ENCODE results near the gene ROBO4. TPM values are rescaled to one million over a fixed set of nuclear protein-coding genes. Genes with fewer than 3 reads are reported as not detected.

Gene ROBO4
- total and polyA plus RNA-seq, 4 experiments from 2014 or later = not detected

GRCh38 chr11:124835918-124836317 lies 61.7 kb downstream of the ROBO4 start:
- DNase-seq = no peak
- Histone ChIP-seq H3K9me3 (ENCODE audit: control insufficient read depth in 1 of 2, low read length in 2 of 2) (no peaks in the 10 kb centered on the region), H3K4me1 (ENCODE audit: insufficient read depth, low read length) (peaks cover 10% of the 10 kb centered on the region), H3K36me3 (ENCODE audit: insufficient read depth, low read length) (no peaks in the 10 kb centered on the region), H3K27me3 (ENCODE audit: insufficient read depth, low read length) (peaks cover 27% of the 10 kb centered on the region), H3K27ac (ENCODE audit: low read depth, low read length) (no peak overlapping the region), H3K4me3 (ENCODE audit: low read length in 2 of 2) (no peak overlapping the region)
- Mint-ChIP-seq H3K36me3 (no peaks in the 10 kb centered on the region), H3K4me1 (peaks cover 8 to 21% (median 14%) of the 10 kb centered on the region in 4 donors), H3K9me3 (no peaks in the 10 kb centered on the region), H3K4me3 (peak overlapping the region in 5 of 8 donors; percentile 65 to 82 (median 75)), H3K27ac (peak overlapping the region in 1 of 7 donors; percentile 13), H3K27me3 (peaks cover 32 to 58% of the 10 kb centered on the region in 2 donors)
- CTCF ChIA-PET (ENCODE audit: partially characterized antibody) = interaction anchor here (0.7 to 9.8 kb wide), 21 partner anchors 11 to 698 kb away, joined by 3 to 166 read pairs (median 5); partner anchors contain the start of genes MSANTD2, SIAE and SPA17
- intact Hi-C loops (cut with micrococcal nuclease) = loop anchor here (2.0 kb wide), 1 partner anchor 35 kb away; the partner anchor contains the start of gene MSANTD2
- POLR2A ChIA-PET (ENCODE audit: partially characterized antibody) = interaction anchor here (0.9 to 1.9 kb wide), 6 partner anchors 35 to 167 kb away, joined by 4 to 5 read pairs (median 5); partner anchors contain the start of gene MSANTD2

- H3K9me3 Mint-ChIP-seq = no peaks in the 10 kb centered on the region
- peaks cover 4 to 12% (median 9%) of the 10 kb centered on the region in 4 donors for H3K4me1 Mint-ChIP-seq
- Histone ChIP-seq H3K27ac (ENCODE audit: low read depth, low read length) (no peak overlapping the region), H3K4me1 (ENCODE audit: insufficient read depth, low read length) (peaks cover 7% of the 10 kb centered on the region), H3K9me3 (ENCODE audit: control insufficient read depth in 1 of 2, low read length in 2 of 2) (no peaks in the 10 kb centered on the region), H3K36me3 (ENCODE audit: insufficient read depth, low read length) (no peaks in the 10 kb centered on the region), H3K27me3 (ENCODE audit: insufficient read depth, low read length) (peaks cover 15% of the 10 kb centered on the region), H3K4me3 (ENCODE audit: low read length in 2 of 2) (no peak overlapping the region)
- ChIA-PET POLR2A (ENCODE audit: partially characterized antibody) (no interaction called here), CTCF (ENCODE audit: partially characterized antibody) (interaction anchor here (0.5 to 9.8 kb wide), 4 partner anchors 37 to 799 kb away, joined by 3 to 166 read pairs (median 64); partner anchors contain the start of genes MSANTD2, SIAE and SPA17)
- H3K27me3 Mint-ChIP-seq = peaks cover 21 to 49% of the 10 kb centered on the region in 2 donors
- H3K4me3 Mint-ChIP-seq = no peak overlapping the region
- H3K36me3 Mint-ChIP-seq = no peaks in the 10 kb centered on the region
- no peak for DNase-seq
- intact Hi-C loops (cut with micrococcal nuclease) = no loop called here
- no peak overlapping the region for H3K27ac Mint-ChIP-seq
These were observed 63.0 kb downstream of the ROBO4 start for GRCh38 chr11:124834526-124835180.

Other genes starting within 250 kb of the ROBO4 start
- 1 to 10 TPM; 4.2 to 4.8 TPM for gene SIAE, start 224.1 kb downstream of the ROBO4 start, total RNA-seq
- gene SIAE, start 224.1 kb downstream of the ROBO4 start, polyA plus RNA-seq = 1 to 10 TPM; 2.8 to 6.8 TPM
- under 1 TPM; 0.55 to 0.81 TPM for gene SPA17, start 224.0 kb downstream of the ROBO4 start, total RNA-seq
- gene SPA17, start 224.0 kb downstream of the ROBO4 start, polyA plus RNA-seq = under 1 TPM; 0.64 to 0.72 TPM
- under 1 TPM in 1 of 2 experiments, not detected in 1; 0.67 TPM for gene NRGN, start 157.9 kb downstream of the ROBO4 start, total RNA-seq
- gene NRGN, start 157.9 kb downstream of the ROBO4 start, polyA plus RNA-seq = not detected
- gene VSIG2, start 145.6 kb downstream of the ROBO4 start, total RNA-seq = under 1 TPM; 0.55 to 0.87 TPM
- gene VSIG2, start 145.6 kb downstream of the ROBO4 start, polyA plus RNA-seq = under 1 TPM; 0.39 to 0.80 TPM
- gene ESAM, start 135.6 kb downstream of the ROBO4 start, total RNA-seq = 1 to 10 TPM; 1.5 to 1.8 TPM
- gene ESAM, start 135.6 kb downstream of the ROBO4 start, polyA plus RNA-seq = 1 to 10 TPM; 1.3 to 3.2 TPM
- gene MSANTD2, start 97.5 kb downstream of the ROBO4 start, total RNA-seq = 10 to 100 TPM; 25.9 to 26.3 TPM
- gene MSANTD2, start 97.5 kb downstream of the ROBO4 start, polyA plus RNA-seq = 1 to 10 TPM; 2.4 to 5.9 TPM
- 10 to 100 TPM; 16.2 to 18.1 TPM for gene ROBO3, start 32.4 kb downstream of the ROBO4 start, total RNA-seq
- 1 to 10 TPM in 1 of 2 donors, under 1 TPM in 1; 0.70 to 2.0 TPM for gene ROBO3, start 32.4 kb downstream of the ROBO4 start, polyA plus RNA-seq
- gene HEPN1, start 21.4 kb upstream of the ROBO4 start, total RNA-seq = not detected
- not detected for gene HEPN1, start 21.4 kb upstream of the ROBO4 start, polyA plus RNA-seq
- gene HEPACAM, start 38.2 kb upstream of the ROBO4 start, total RNA-seq = not detected
- gene HEPACAM, start 38.2 kb upstream of the ROBO4 start, polyA plus RNA-seq = not detected
- gene CCDC15, start 56.3 kb upstream of the ROBO4 start, total RNA-seq = 1 to 10 TPM; 2.6 to 2.7 TPM
- 1 to 10 TPM in 1 of 2 donors, under 1 TPM in 1; 0.48 to 1.7 TPM for gene CCDC15, start 56.3 kb upstream of the ROBO4 start, polyA plus RNA-seq
- 1 to 10 TPM; 3.8 to 4.8 TPM for gene SLC37A2, start 165.4 kb upstream of the ROBO4 start, total RNA-seq
- not detected for gene SLC37A2, start 165.4 kb upstream of the ROBO4 start, polyA plus RNA-seq
- gene TMEM218, start 213.8 kb upstream of the ROBO4 start, total RNA-seq = 10 to 100 TPM; 15.1 to 16.6 TPM
- gene TMEM218, start 213.8 kb upstream of the ROBO4 start, polyA plus RNA-seq = 10 to 100 TPM; 25.5 to 48.1 TPM

Data from CD4-positive, alpha-beta memory T cell (primary cell).